HG02981 (cell line): ENCODE measurements around the gene PACRG.

Experiments
- ATAC-seq: cut with Tn5 transposase; IDR thresholded peaks from one replicate; pipeline ENCODE4 v1.9.1; 2021; ENCODE audit warnings: mild to moderate bottlenecking, moderate library complexity; ENCODE audit not compliant: unreplicated experiment

Gene PACRG

GRCh38 chr6:162773996-162774395 lies 46.2 kb downstream of the PACRG start:
- ATAC-seq, result no peak

- no peak for ATAC-seq
Observed at GRCh38 chr6:162777091-162777490, 49.3 kb downstream of the PACRG start.

- no peak for ATAC-seq
Observed at GRCh38 chr6:162778603-162779002, 50.8 kb downstream of the PACRG start.

- ATAC-seq, result no peak
Observed at GRCh38 chr6:162785632-162786242, 58.0 kb downstream of the PACRG start.

GRCh38 chr6:162798546-162799266 lies 70.9 kb downstream of the PACRG start:
- ATAC-seq, result no peak

- no peak for ATAC-seq
Observed at GRCh38 chr6:162814426-162814973, 86.7 kb downstream of the PACRG start.

GRCh38 chr6:162817196-162817595 lies 89.4 kb downstream of the PACRG start:
- no peak for ATAC-seq

- ATAC-seq, result no peak
Observed at GRCh38 chr6:162819284-162819683, 91.5 kb downstream of the PACRG start.

GRCh38 chr6:162821102-162821501 lies 93.3 kb downstream of the PACRG start:
- no peak for ATAC-seq

GRCh38 chr6:162825597-162825996 lies 97.8 kb downstream of the PACRG start:
- ATAC-seq, result no peak

GRCh38 chr6:162829013-162829742 lies 101.4 kb downstream of the PACRG start:
- ATAC-seq, result no peak

GRCh38 chr6:162833776-162834175 lies 106.0 kb downstream of the PACRG start:
- no peak for ATAC-seq

GRCh38 chr6:162845972-162846371 lies 118.2 kb downstream of the PACRG start:
- no peak for ATAC-seq

- no peak for ATAC-seq
Observed at GRCh38 chr6:162846723-162847122, 118.9 kb downstream of the PACRG start.

- no peak for ATAC-seq
Observed at GRCh38 chr6:162849269-162849668, 121.5 kb downstream of the PACRG start.

- ATAC-seq, result no peak
Observed at GRCh38 chr6:162852192-162852591, 124.4 kb downstream of the PACRG start.

- no peak for ATAC-seq
Observed at GRCh38 chr6:162852840-162853577, 125.2 kb downstream of the PACRG start.

- ATAC-seq, result no peak
Observed at GRCh38 chr6:162854228-162854627, 126.5 kb downstream of the PACRG start.

- ATAC-seq, result no peak
Observed at GRCh38 chr6:162854734-162855191, 127.0 kb downstream of the PACRG start.

GRCh38 chr6:162856885-162857284 lies 129.1 kb downstream of the PACRG start:
- ATAC-seq, result no peak

GRCh38 chr6:162857326-162857725 lies 129.6 kb downstream of the PACRG start:
- no peak for ATAC-seq
